Measurements from ENCODE around the gene STOML1. TPM values are rescaled to one million over a fixed set of nuclear protein-coding genes. Genes with fewer than 3 reads are reported as not detected.

STOML1 gene
- total RNA-seq, 1 experiment from 2014 or later, result 2.5 TPM

GRCh38 chr15:74024687-74025086 is 32.6 kb upstream of the STOML1 start:
- H3K4me1 Mint-ChIP-seq, result no peaks in the 10 kb centered on the region
- Histone ChIP-seq H3K18ac (ENCODE audit: insufficient read length, low read depth, low read length) (no peak overlapping the region), H3K23ac (ENCODE audit: insufficient read length, low read depth, low read length) (no peak overlapping the region), H2BK120ac (ENCODE audit: low read depth, low read length, poor library complexity, severe bottlenecking) (no peak overlapping the region), H2AK5ac (ENCODE audit: insufficient read length, low read length) (no peak overlapping the region), H4K20me1 (ENCODE audit: control insufficient read depth, insufficient read depth, insufficient read length) (no peaks in the 10 kb centered on the region), H2BK15ac (ENCODE audit: low read depth, low read length) (no peak overlapping the region), H3T11ph (ENCODE audit: low read length) (no peak overlapping the region), H4K91ac (ENCODE audit: insufficient read length, low read depth, low read length) (no peak overlapping the region), H3K79me1 (ENCODE audit: insufficient read depth, low read depth, low read length, poor library complexity, severe bottlenecking) (no peaks in the 10 kb centered on the region), H2BK20ac (ENCODE audit: low read depth, low read length, poor library complexity, severe bottlenecking) (no peak overlapping the region), H4K5ac (ENCODE audit: insufficient read length, low read depth, low read length) (no peak overlapping the region), H3K27me3 (ENCODE audit: insufficient read depth, low read length) (no peaks in the 10 kb centered on the region), H3K56ac (ENCODE audit: insufficient read length, low read depth, low read length) (no peak overlapping the region), H2BK12ac (ENCODE audit: insufficient read length, low read depth, low read length) (no peak overlapping the region), H3K9me3 (ENCODE audit: control insufficient read depth, low read depth, low read length) (no peaks in the 10 kb centered on the region), H3K23me2 (ENCODE audit: insufficient read length, low read depth, low read length, poor library complexity, severe bottlenecking) (no peaks in the 10 kb centered on the region), H3K14ac (ENCODE audit: insufficient read depth, low read length) (no peak overlapping the region), H3K79me2 (ENCODE audit: insufficient read depth, low read length) (no peaks in the 10 kb centered on the region), H3K9ac (ENCODE audit: extremely low read depth, insufficient read length, low read length) (no peak overlapping the region), H2AFZ (ENCODE audit: low read length) (no peak overlapping the region), H2BK5ac (ENCODE audit: insufficient read length, low read length) (no peak overlapping the region), H3K27ac (ENCODE audit: insufficient read length, low read depth, low read length) (no peak overlapping the region), H3K4me2 (ENCODE audit: insufficient read depth, insufficient read length, low read length) (no peak overlapping the region), H4K8ac (replicated peaks; ENCODE audit: insufficient read length, low read depth, low read length) (no peak overlapping the region), H3K4ac (ENCODE audit: low read depth, low read length) (no peak overlapping the region), H3K4me1 (ENCODE audit: insufficient read depth, low read length) (no peaks in the 10 kb centered on the region)
- no peak overlapping the region for H3K4me3 Mint-ChIP-seq
- no peak for TF ChIP-seq CTCF (conservative IDR thresholded peaks at IDR 0.05)
- H3K36me3 Mint-ChIP-seq (ENCODE audit: insufficient read depth in 1 of 3, low read depth in 3 of 3), result peaks cover 16 to 23% (median 22%) of the 10 kb centered on the region in 3 experiments; a peak in 6 of 7 replicates
- H3K27ac Mint-ChIP-seq, result no peak overlapping the region
- no peaks in the 10 kb centered on the region for H3K27me3 Mint-ChIP-seq (ENCODE audit: low read depth)
- WGBS (ENCODE audit: extremely low coverage, insufficient read length, low lambda C conversion rate), result no CpG with 5 or more reads among the region's 2 CpGs
- no peaks in the 10 kb centered on the region for H3K9me3 Mint-ChIP-seq
- DNase-seq, result no peak

All from H9 (cell line).